AG09309 (cell line): Measurements from ENCODE around the gene ATCAY.

Experiments used
- DNase-seq: peaks from one replicate; pipeline ENCODE4 v3.0.0-alpha.2; 2010; ENCODE audit warnings: low read depth
- H3K4me3 ChIP-seq: 2 replicates; pipeline ENCODE4 v1.5.1; 2011; ENCODE audit warnings: mild to moderate bottlenecking, low read depth, low read length, moderate library complexity; ENCODE audit not compliant: control insufficient read depth
- CTCF ChIP-seq: IDR thresholded peaks from 2 replicates; pipeline ENCODE4 v1.5.1; 2011; ENCODE audit warnings: mild to moderate bottlenecking, low read depth, low read length, inconsistent platforms; ENCODE audit not compliant: insufficient read depth, control insufficient read depth; ENCODE audit errors: missing control alignments

ATCAY gene

GRCh38 chr19:3880471-3881271 is at the start of gene ATCAY:
TSS of gene ATCAY (plus strand) at chr19:3880685. CDS start at chr19:3885768, 5,083 bp downstream.
- no peak within 1 kb of the TSS for H3K4me3 ChIP-seq
- no peak for TF ChIP-seq CTCF
- DNase-seq = no peak

- no peak for DNase-seq
- TF ChIP-seq CTCF = no peak
- H3K4me3 ChIP-seq = no peak overlapping the region
Observed at GRCh38 chr19:3831601-3832000, 48.9 kb upstream of the ATCAY start.

- H3K4me3 ChIP-seq = no peak overlapping the region
- TF ChIP-seq CTCF = no peak
- no peak for DNase-seq
Observed at GRCh38 chr19:3832001-3832400, 48.5 kb upstream of the ATCAY start.

GRCh38 chr19:3833578-3834348 is 46.7 kb upstream of the ATCAY start:
- TF ChIP-seq CTCF = no peak
- no peak overlapping the region for H3K4me3 ChIP-seq
- DNase-seq = no peak

GRCh38 chr19:3834349-3835054 is 46.0 kb upstream of the ATCAY start:
- H3K4me3 ChIP-seq = no peak overlapping the region
- no peak for TF ChIP-seq CTCF
- no peak for DNase-seq

- H3K4me3 ChIP-seq = no peak overlapping the region
- TF ChIP-seq CTCF = no peak
Observed at GRCh38 chr19:3835055-3835435, 45.4 kb upstream of the ATCAY start.

More at GRCh38 chr19:3835055-3835435, 45.4 kb upstream of the ATCAY start:
- DNase-seq = no peak
